GM18870 (cell line): Measurements from ENCODE around the gene TEX11.
"Not testable (repeated sequence)": the region's sequence is repeated elsewhere in the genome, so short reads cannot be mapped to it uniquely, and the experiment has no call there.

Experiments
- ATAC-seq: cut with Tn5 transposase; IDR thresholded peaks from one replicate; pipeline ENCODE4 v1.9.1; 2021; ENCODE audit warnings: moderate library complexity; ENCODE audit not compliant: unreplicated experiment

The TEX11 gene

GRCh38 chrX:70908541-70908940 lies at the start of gene TEX11:
Gene TEX11, minus strand, starts transcription at chrX:70908711. Its CDS starts 922 bp downstream, at chrX:70907789.
- no peak for ATAC-seq

DNA sequence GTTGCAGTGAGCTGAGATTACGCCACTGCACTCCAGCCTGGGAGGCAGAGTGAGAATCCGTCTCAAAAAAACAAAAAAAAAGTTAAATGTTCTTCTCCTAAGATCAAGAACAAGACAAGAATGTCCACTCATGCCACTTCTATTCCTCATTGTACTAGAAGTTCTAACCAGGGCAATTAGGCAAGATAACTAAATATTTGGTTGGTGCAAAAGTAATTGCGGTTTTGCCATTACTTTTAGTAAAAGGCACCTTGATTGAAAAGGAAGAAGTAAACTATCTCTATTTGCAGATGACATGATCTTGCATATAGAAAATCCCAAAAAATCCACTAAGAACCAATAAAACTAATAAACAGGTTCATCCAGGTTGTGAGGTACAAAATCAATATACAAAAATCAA lies 46.4 kb upstream of the TEX11 start:
- ATAC-seq: no peak

DNA sequence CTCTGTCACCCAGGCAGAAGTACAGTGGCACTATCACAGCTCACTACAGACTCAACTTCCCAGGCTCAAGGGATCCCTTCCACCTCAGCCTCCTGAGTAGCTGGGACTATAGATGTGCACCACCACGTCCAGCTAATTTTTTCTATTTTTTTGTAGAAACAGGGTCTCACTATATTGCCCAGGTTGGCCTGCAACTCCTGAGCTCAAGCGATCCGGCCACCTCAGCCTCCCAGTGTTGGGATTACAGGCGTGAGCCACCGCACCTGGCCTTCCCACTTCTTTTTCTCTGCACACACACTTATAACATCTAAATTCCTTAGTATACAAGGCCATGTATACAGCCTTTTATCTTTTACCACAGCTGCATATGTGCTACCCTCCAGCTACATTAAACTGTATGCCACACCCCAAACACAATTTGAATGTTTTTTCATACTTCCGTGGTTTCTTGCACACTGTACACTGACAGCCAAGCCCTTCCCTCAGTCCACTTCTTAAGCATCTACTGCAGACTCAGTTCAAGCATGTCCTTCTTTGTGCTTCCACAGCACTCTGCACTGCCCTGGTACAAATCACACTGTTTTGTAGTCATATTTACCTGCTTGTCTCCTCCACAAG lies 15.9 kb upstream of the TEX11 start:
- ATAC-seq: no peak

- no peak for ATAC-seq
These were observed 14.4 kb upstream of the TEX11 start for GRCh38 chrX:70922774-70923473.

- no peak for ATAC-seq
These were observed 13.3 kb upstream of the TEX11 start for GRCh38 chrX:70921709-70922352.

DNA sequence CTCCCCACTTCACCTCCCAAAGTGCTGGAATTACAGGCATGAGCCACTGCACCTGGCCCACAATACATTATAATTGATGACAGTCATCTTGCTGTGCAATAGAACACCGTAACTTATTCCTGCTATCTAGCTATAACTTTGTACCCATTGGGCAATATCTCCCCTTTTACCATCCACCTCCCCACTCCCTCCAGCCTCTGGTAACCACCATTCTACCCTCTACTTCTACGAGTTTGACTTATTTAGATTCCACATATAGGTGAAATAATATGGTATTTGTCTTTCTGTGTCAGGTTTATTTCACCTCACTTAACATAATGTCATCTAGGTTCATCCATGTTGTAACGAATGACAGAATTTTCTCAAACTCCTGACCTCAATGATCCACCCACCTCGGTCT lies 8.2 kb upstream of the TEX11 start:
- ATAC-seq: no peak

GRCh38 chrX:70907900-70908299 lies 611 bp downstream of the TEX11 start:
- ATAC-seq: no peak

GRCh38 chrX:70901465-70901864 lies 7.0 kb downstream of the TEX11 start:
- ATAC-seq: no peak

DNA sequence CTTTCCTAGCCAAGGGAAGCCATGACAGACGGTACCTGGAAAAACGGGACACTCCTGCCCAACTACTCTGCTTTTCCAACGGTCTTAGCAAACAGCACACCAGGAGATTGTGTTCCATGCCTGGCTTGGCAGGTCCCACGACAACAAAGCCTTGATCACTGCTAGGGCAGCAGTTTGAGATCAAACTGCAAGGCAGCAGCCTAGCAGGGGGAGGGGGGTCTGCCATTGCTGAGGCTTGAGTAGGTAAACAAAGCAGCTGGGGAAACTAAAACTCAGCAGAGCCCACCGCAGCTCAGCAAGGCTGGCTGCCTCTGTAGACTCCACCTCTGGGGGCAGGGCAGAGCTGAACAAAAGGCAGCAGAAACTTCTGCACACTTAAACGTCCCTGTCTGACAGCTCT lies 18.1 kb downstream of the TEX11 start:
- not testable (repeated sequence) for ATAC-seq

DNA sequence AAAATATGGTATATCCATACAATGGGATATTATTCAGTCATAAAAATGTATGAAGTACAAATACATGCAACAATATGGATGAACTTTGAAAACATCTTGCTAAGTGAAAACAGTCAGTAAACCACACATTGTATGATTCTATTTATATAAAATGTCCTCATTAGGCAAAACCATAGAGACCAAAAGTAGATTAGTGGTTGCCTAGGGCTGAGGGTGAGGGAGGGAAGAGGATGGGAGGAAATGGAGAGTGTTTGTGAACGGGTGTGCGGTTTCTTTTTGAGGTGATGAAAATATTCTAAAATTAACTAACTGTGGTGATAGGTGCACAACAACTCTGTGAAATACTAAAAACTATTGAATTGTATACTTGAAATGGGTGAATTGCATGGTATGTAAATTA lies 29.6 kb downstream of the TEX11 start:
- no peak for ATAC-seq

DNA sequence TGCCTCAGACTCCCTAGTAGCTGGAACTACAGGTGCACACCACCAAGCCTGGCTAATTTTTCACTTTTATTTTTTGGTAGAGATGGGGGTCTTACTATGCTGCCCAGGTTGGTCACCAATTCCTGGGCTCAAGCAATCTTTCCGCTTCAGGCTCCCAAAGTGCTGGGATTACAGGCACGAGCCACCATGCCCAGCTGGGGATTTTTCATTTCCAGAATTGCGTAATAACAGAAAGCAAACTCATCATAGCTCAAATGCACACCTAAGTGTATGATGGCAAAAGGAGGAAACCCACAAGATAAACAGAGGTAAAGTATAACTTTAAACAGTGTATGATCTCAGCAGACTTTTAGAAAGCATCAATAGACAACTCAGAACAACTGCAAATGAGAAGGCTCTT lies 56.2 kb downstream of the TEX11 start:
- no peak for ATAC-seq

DNA sequence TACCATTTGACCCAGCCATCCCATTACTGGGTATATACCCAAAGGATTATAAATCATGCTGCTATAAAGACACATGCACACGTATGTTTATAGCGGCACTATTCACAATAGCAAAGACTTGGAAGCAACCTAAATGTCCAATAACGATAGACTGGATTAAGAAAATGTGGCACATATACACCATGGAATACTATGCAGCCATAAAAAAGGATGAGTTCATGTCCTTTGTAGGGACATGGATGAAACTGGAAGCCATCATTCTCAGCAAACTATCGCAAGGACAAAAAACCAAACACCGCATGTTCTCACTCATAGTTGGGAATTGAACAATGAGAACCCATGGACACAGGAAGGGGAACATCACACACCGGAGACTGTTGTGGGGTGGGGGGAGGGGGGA lies 64.4 kb downstream of the TEX11 start:
- ATAC-seq: not testable (repeated sequence)

DNA sequence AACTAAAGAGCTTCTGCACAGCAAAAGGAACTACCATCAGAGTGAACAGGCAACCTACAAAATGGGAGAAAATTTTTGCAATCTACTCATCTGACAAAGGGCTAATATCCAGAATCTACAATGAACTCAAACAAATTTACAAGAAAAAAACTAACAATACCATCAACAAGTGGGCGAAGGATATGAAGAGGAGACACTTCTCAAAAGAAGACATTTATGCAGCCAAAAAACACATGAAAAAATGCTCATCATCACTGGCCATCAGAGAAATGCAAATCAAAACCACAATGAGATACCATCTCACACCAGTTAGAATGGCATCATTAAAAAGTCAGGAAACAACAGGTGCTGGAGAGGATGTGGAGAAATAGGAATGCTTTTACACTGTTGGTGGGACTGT lies 64.9 kb downstream of the TEX11 start:
- ATAC-seq: not testable (repeated sequence)

- no peak for ATAC-seq
These were observed 73.9 kb downstream of the TEX11 start for GRCh38 chrX:70834589-70834988.

GRCh38 chrX:70826715-70827114 lies 81.8 kb downstream of the TEX11 start:
- no peak for ATAC-seq

GRCh38 chrX:70825366-70825765 lies 83.1 kb downstream of the TEX11 start:
- ATAC-seq: no peak

DNA sequence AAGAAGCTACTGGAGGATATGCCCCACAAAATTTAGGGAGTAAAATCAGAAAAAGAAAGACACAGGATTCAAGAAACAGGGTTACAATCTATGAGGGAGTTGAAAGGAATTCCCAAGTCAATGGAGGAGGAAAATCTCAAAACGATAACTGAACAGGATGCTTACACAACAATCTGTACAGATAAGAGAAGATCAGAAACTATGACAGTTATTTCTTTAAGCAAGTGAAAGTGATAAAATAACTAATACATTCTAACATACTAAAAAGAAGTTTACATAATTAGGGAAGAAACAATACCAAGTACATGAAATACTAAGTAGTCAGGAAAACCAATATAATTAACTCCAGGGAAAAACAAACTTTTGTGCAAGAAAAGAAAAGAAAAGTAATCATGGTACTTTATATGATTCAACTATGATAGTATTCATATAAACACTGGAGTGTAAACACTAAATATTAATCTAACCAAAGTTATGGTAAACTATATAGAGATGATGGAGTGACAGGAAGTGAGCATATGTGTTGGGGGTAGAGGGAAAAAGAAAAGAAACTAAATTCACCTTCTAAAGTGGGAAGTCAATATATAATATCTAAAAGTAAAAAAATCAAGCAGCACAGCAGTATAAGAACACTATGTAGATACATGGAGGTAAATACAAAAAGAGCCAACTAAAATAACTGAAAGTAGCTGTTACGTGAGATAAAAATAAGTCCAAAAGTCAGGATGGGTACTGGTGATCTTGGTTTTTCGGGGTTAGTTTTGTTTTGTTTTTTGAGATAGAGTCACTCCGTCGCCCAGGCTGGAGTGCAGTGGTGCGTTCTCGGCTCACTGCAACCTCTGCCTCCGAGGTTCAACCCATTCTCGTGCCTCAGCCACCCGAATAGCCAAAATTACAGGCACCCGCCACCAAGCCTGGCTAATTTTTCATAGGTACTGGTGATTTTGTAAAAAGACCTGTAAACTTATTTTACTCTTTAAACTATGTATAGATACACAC lies 99.3 kb downstream of the TEX11 start:
- ATAC-seq: no peak

DNA sequence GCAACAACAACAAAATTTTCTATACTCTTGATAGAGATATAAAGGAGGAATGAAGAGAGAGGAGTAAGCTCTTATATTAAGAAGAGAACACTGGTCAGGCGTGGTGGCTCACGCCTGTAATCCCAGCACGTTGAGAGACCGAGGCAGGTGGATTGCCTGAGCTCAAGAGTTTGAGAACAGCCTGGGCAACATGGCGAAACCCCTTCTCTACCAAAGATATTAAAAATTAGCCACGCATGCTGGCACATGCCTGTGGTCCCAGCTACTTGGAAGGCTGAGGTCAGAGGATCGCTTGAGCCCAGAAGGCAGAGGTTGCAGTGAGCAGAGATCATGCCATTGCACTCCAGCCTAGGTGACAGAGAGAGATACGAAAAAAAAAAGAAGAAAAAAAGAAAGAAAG lies 102.4 kb downstream of the TEX11 start:
- no peak for ATAC-seq

GRCh38 chrX:70796742-70797141 lies 111.8 kb downstream of the TEX11 start:
- not testable (repeated sequence) for ATAC-seq

DNA sequence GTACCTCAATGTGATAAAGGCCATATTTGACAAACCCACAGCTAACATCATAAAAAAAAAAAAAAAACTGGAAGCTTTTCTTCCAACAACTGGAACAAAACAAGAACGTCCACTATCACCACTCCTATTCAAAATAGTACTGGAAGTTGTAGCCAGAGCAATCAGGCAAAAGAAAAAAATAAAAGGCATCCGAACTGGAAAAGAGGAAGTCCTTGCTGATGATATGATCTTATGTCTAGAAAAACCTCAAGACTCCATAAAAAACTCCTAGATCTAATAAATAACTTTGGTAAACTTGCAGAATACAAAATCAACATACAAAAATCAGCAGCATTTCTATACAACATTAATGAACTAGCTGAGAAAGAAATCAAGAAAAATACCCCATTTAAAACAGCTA lies 134.3 kb downstream of the TEX11 start:
- ATAC-seq: no peak

DNA sequence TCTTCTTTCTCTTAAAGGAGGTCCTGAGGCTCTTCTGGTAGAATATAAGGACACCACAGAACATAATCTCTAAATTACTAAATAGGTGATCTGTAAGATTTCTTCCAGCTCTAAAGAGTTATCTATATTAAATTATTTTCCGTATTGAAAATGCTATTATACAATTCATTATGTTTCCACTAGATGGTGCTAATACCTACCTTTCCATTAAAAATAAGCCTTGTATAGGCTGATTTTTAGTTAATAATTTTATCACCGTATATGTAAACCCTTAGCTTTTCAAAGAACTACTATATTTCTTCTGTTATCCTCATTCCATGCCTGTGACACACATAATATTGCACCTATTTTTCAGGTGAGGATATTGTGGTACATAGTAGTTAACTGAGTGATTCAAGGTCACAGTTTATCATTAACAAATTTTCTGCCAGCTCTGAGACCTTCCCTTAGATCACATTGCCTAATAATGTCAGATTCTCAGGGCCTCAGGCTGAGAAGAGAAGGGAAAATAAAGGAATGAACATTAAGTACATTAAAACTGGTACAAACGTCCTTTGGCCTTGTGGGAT lies 138.8 kb downstream of the TEX11 start:
- no peak for ATAC-seq
